Limb (tissue), 2 donors: ENCODE data around the gene DDA1.

Source experiments
- DNase-seq, 2 donors: peaks; one replicate each; pipeline ENCODE4 v3.0.0-alpha.2; 2016; ENCODE audit errors: extremely low spot score in 2 of 2

DDA1 gene

DNA sequence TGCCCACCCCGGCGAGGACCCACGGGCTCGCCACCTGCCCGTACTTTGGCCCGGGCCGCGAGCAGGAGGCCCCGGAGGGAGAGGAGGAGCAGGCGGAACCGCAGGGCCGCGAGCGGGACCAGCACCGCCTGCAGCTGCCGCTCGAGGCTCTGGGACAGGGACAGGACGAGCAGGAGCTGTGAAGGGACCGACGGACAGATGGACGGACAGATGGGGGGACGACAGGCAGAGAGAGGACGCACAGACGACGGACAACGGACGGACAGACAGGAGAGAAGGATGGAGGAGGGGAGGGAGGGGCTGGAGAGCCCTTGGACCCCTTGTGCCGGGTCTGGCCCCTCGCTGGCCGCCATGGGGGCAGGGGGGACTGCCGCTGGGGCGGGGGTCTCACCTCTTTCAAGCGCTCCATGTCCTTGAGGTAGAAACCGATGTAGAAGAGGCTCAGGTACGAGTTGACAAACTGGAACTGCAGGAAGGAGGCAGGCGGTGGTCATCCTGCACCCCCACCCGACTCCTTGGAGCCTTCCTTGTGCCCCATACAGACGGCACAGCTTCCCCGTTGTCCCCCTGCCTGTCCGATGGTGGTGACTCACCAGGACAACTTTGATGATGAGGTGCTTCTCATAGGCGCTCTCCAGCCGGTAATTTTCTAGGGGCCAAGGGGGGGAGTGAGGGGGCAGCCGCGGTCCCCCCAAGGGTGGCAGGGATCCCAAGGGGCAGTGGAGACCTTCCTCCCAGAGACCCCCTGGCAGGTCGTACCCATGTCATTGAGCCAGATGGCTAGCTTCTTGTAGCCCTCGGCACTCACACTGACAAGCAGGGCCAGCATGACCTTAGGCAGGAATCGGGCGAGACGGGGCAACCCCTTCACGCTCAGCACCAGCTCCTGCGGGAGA is 20.3 kb downstream of the DDA1 start:
- DNase-seq, result no peak

DNA sequence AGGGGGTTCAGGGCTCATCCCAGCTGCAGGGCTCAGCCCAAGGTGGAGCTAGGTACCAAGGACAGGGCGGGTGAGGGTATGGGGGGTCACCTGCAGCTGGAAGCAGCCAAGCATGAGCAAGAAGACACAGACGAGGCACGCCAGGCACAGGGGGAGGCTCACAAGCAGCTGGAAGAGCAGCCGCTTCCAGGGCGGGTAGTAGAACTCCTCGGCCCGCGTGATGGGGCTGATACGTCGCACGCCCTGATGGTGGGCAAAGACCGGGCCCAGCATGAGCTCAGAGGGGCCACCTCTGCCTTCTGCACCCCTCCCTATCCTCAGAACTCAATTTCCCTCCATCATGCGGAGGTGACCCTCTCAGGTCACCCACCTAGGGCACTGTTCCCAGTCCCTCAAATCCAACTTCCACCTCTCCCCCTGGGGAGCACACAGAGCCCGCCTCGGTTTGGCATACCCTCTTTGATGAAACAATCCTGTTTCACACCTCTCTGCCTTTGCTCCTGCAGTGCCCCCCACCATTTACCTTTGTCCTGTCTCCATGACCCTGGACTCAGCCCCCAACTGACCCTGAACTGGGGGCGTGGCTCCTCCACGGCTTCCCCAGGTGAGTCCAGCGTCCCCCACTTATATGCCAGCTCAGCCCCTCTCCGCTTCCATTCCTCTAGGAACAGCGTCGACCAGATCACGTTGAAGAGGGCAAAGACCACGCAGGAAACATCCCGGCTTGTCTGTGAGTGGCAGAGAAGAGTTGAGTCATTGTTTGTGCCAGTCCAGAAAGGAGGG is 21.1 kb downstream of the DDA1 start:
- DNase-seq, result peak in 1 of 2 donors; percentile 26

DNA sequence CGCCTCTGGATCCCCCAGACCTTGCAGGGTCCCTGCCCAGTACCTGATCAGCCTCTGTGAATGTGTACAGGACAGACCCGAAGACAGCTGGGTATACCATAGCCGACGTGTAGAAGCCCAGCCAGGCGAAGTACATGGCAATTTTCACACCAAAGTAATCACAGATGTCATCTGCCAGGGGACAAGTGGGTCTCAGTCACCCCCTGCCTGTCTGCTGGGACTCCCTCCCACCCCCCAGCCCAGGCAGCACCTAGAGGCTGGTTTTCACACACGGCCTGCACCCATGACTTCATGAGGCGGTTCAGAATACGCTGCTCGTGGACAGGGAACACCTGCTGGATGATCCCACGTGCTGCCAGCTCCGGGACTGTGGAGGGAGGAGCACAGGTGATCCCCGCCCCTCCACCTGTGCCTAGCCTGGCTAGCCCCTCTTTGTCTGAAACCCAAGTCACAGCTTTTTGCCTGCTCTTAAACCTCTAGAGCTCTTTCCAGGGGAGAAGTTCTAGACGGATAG is 21.7 kb downstream of the DDA1 start:
- no peak for DNase-seq

DNA sequence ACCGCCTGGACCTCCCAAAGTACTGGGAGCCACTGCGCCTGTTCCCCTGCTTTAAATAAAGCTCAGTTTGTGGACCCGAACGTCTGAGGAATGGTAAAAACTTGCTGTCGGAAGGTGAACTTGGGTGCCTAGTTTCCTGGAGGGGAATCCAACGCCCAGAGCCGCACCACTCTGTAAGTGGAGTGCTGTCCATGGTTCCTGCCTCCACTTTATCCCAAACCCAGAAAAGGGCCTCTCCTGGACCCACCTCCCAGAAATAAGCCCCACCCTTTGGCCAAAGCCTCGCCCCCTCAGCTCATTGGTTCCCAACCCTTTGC is 23.0 kb downstream of the DDA1 start:
- no peak for DNase-seq

DNA sequence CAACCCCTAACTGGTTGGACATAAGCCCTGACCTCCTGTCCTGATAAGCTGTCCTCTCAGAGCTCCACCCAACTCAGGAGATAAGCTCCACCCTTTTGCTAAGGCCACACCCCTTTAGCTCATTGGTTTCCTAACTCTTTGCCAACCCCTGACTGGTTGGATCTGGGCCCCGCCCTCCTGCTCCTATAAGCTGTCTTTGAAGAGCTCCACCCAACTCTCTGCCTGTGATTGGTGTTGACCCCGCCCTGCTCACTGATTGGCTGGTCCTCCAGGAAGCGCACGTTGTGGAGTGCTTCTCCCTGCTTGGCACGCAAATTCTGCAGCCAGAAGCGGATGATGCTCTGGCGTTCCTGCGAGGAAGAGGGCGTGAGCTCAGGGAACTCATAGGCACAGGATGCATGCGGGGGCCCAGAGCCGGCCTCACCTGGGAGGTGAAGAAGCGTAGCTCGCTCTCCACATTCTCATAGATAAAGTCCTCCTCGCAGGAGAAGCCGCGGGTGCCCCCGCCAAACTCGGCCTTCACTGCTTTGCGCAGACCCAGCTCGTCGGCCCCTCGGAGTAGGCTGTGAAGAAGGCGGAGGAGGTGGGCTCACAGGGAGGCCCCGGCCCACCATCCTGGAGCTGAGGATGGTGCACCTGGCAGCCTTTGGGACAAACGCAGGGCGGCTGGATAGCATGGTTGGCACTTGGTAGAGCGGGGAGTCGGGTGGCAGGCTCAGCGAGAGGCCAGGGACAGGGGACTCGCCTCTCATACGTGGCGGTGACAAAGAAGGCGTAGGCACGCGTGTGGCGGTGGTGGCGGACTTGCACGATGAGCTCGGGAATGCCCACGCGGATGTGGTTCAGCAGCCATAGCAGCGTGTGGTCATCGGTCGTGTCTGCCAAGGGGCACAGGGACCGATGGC is 23.6 kb downstream of the DDA1 start:
- no peak for DNase-seq

DNA sequence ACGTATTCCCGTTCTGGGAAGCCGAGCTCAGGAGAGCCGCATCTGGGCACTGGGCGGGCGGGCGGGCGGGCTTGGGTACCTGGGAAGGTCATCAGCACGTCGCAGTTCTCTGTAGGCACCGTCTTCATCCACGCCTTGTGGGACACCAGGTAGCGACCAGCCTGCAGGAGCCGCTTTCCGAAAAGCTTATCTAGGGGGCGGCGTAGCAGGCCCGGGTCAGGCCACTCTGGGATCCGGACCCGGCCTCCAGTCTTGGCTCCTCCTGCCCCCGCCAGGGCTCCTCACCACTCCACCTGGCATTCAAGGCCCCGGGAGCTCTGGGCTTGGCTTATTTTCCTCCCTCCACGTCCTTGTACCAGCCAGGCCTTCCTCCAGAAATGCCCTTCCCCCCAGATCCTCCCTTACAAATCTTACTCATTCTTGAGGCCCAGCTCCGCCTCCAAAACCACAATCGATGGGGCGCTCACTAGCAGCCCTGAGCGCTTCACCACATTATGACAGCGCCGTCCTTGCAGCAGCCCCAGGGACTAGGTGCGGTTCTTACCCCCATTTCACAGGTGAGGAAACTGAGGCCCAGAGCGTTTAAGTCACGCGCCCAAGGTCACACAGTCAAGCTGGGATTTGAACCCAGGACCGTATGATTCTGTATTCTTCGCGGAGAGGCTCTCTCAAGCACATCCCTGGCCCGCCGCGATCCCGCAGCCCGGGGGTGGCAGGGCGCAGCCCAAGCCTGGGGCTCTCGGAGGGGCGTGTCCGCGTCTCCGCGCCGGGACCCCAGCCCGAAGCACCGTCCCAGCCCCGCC is 24.4 kb downstream of the DDA1 start:
- no peak for DNase-seq

DNA sequence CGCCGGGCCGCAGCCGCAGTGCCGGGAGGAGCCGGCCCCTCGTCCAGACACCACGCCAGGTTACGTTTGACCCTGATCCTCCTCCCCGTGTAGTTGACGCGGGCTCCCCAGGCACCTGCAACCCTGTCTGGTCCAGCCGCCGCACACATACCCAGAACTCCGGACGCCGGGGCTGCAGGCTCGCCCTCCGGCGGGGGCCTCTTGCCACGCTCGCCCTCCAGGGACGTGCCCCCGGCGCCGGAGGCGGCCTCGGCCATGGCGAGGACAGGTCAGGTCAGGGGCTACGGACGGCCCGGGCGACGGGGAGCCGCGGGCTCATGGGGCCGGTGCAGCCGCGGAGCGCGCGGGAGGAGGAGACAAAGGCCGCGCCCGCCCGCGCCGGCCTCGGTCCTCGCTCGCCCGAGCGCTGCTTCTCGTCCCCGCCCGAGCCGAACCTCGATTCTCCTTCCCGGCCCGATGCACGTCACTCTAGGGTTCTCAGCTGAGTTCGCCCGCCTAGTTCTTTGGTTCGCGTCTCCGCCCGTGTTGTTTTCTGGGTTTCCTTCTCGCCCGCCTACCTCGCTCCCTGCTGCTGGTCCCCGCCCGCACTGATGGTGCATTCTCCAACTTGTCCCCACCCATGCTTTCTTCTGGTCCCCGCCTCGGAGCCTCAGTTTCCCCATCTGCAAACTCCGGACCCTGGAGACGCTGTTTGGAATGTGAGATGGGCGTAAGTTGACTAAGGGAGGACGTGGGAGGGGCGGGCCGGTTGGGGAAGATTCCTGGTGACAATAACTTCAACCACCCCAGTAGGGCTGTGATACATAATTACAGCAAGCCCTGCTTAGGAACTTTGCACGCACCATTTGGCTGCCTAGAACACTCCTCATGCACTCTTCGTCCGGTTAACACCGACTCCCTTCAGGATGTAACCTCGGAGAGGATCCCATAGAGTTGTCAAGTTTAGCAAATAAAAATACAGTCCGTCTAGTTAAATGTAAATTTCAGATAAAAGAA is 25.3 kb downstream of the DDA1 start, which contains the start of gene ANO8:
Gene ANO8 (minus strand): TSS at position 442 of the 996 bp plus-strand sequence. CDS start 185 bp downstream, at position 257.
- DNase-seq, result peak; percentile 98 to 99

DNA sequence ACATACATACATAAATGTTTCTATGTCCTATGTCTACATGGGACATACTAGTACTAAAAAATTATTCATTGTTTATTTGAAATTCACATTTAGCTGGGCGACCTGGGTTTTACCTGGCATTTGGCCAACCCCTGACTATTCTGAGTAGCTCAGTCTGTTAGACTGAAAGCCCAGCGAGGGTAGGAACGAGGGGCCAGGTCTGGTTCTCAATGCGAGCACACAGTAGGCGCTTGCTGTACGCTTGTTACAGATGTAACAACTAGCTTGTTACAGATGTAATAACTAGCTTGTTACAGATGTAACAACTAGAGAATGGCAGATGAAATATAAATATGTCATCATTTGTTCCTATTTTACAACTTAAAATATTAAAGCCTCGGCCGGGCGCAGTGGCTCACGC is 26.2 kb downstream of the DDA1 start:
- no peak for DNase-seq

DNA sequence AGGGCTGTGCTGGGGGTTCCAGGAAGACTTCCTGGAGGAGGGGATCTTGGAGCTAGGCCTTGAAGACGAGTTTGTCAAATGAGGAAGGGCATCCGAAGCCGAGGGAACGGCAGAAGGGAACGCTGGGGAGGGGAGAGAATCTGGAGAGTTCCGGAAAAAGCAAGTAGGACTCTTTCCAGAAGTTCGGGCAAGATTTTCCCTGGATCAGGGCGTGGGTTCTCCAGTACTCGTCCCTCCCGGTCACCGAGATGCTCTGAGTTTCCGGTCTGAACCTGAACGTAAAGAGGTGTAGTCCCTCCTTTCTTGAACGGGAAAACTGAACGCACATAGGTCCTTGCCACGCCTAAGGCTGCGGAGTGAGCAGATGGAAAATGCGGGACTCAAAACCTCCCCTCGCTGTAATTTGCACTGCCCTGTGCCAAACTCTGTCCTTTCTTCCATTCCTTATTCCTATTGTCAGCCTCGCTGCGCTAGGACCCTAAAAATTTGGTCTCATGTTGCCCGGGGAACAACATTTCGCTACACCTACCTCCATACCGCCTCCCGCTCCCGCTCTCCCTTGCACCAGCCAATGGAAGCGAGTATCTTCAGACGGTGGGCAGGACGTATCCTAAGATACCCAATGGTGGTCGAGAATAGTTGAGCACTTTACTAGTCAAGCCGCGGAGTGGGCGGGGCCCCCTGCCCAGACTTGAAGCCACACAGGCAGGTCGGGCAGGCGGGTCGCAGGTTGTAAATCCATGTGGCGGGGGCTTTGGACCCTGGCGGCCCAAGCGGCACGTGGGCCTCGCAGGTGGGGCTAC is 27.7 kb downstream of the DDA1 start, which contains the start of gene GTPBP3:
Gene GTPBP3 (plus strand): TSS at position 682 of the 803 bp plus-strand sequence. CDS start 59 bp downstream, at position 741.
- peak; percentile 95 to 100 for DNase-seq

DNA sequence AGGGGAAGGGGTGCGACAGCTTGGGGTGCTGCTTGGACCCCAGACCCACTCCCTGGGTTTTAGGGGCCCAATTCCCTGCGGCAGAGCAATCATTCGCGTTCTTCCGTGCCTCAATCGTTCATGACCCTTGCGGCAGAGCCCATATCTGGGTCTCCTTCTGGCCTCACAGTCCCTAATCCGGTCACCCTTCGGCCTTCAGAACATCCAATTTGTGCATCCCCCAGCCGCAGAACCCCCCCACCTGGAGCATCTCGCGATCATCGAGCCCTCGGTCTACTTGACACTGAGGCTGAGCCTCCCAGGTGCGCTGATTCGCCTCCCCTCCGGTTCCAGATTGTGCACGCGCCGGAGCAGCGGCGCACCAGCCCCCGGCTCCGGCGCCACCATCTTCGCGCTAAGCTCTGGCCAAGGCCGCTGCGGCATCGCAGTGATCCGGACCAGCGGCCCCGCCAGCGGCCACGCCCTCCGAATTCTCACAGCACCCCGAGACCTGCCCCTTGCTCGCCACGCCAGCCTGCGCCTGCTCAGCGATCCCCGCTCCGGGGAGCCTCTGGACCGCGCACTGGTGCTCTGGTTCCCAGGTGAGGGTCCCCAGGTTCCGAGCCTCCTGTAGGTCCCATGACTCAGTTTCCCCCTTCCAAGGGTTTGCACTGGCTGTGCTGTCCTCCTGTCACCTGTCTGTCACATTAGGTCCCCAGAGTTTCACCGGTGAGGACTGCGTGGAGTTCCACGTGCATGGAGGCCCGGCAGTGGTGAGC is 28.5 kb downstream of the DDA1 start:
- DNase-seq, result no peak

DNA sequence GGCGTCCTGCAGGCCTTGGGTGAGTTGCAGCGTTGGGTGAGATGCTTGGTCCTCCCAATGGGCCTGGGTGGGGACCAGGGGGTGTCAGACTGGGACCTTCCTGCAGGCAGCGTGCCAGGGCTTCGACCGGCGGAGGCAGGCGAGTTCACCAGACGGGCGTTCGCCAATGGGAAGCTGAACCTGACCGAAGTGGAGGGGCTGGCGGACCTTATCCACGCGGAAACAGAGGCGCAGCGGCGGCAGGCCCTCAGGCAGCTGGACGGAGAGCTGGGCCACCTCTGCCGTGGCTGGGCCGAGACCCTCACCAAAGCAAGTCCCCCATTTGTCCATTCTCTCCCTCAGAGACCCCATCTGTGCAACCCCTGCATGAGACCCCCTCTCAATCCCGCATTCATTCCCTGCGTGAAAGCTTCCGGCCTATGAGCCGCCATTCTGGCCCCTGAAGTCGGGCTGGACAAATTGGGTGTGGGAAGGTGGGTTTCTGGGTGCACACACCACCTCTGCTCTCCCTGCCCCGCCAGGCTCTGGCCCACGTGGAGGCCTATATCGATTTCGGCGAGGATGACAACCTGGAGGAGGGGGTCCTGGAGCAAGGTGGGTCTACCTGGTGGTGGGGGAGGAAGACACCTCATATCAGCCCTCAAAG is 29.2 kb downstream of the DDA1 start:
- no peak for DNase-seq

DNA sequence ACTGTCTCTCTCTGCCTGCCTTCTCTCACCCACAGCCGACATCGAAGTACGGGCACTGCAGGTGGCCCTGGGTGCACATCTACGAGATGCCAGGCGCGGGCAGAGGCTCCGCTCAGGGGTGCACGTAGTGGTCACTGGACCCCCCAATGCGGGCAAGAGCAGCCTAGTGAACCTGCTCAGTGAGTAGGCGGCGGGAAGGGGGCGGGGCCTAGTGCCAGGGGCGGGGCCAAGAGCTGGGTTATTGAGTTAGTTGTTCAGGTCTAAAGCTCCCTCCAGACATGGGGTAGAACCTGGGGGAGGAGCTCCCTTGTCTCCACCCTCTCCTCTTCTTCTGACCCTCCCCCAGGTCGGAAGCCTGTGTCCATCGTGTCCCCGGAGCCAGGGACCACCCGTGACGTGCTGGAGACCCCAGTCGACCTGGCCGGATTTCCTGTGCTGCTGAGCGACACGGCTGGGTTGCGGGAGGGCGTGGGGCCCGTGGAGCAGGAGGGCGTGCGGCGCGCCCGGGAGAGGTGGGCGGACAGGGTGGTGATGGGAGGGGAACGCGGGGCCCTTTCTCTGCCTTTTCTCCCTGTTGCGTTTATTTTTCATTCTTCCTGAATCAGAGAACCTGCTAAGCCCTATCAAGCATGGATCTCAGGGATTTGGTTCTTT is 29.9 kb downstream of the DDA1 start:
- no peak for DNase-seq

DNA sequence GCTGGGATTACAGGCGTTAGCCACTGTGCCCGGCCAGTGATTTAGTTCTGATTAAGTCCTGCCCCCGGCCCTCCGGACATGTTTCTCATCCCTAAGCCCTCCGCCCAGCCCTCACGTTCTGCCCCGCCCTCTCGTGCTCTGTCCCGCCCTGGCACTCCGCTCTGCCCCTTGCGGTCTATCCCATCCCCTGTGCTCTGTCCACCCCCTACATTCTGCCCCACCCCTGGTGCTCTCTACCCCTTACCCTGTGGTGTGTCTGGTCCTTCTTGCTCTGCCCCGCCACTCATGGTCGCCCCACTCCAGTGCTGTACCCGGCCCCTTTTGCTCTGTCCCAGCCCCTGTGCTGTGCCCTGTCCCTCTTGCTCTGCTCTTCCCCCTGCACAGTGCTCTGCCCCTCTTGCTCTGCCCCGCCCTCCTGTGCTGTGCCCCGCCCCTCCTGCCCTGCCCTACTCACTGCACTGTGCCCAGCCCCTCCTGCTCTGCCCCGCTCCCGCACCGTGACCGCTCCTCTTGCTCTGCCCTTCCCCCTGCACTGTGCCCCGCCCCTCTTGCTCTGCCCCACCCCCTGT is 31.0 kb downstream of the DDA1 start:
- no peak for DNase-seq

DNA sequence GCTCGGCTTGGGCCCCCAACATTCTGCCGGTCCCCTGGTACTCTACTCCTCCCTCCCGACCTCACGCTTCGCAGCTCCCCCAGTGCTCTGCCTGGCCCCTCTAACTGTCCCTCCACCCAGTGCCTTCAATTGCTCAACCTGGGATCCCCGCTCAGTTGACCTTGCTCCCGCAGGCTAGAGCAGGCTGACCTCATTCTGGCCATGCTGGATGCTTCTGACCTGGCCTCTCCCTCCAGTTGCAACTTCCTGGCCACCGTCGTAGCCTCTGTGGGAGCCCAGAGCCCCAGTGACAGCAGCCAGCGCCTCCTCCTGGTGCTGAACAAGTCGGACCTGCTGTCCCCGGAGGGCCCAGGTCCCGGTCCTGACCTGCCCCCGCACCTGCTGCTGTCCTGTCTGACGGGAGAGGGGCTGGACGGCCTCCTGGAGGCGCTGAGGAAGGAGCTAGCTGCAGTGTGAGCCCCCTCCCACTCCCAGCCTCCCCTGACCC is 31.6 kb downstream of the DDA1 start:
- DNase-seq, result no peak

DNA sequence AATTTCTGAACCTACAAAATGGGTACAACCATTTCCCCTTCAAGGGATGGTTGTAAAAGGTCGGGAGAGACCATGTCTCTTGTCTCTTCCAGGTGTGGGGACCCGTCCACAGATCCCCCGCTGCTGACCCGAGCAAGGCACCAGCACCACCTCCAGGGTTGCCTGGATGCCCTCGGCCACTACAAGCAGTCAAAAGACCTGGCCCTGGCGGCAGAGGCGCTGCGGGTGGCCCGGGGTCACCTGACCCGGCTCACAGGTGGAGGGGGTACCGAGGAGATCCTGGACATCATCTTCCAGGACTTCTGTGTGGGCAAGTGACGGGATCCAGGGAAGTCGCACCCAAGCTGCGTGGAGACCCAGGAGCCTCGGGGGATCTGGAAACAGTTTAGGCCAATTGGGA is 32.0 kb downstream of the DDA1 start:
- no peak for DNase-seq

DNA sequence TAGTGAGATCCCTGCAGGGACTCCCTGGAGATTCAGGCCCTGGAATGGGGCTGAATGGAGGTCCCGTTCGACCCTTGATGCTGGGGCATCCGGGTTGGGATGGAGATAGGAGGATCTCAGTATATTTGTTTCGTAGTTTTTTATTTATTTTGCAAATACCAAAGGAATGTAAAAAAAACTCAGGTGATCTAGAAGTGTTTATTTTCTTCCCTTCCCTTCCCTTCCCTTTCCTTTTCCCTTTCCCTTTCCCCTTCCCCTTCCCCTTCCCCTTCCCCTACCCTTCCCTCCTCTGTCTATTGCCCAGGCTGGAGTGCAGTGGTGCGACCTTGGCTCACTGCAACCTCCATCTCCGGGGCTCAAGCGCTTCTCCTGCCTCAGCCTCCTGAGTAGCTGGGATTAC is 32.5 kb downstream of the DDA1 start:
- no peak for DNase-seq
